ENCODE results near the gene SLC4A1.

SLC4A1 gene

GRCh38 chr17:44260296-44260695 is 7.6 kb downstream of the SLC4A1 start:
- H3K4me3 ChIP-seq (ENCODE audit: control insufficient read depth, low read depth, low read length), result no peak overlapping the region
- DNase-seq (ENCODE audit: low read depth), result no peak
- TF ChIP-seq CTCF (conservative IDR thresholded peaks at IDR 0.05; ENCODE audit: control insufficient read depth, insufficient read depth, low read depth, low read length), result no peak

GRCh38 chr17:44258811-44259351 is 9.1 kb downstream of the SLC4A1 start:
- no peak for TF ChIP-seq CTCF (conservative IDR thresholded peaks at IDR 0.05; ENCODE audit: control insufficient read depth, insufficient read depth, low read depth, low read length)
- no peak for DNase-seq (ENCODE audit: low read depth)
- H3K4me3 ChIP-seq (ENCODE audit: control insufficient read depth, low read depth, low read length), result no peak overlapping the region

- no peak overlapping the region for H3K4me3 ChIP-seq (ENCODE audit: control insufficient read depth, low read depth, low read length)
- DNase-seq (ENCODE audit: low read depth), result no peak
- TF ChIP-seq CTCF (conservative IDR thresholded peaks at IDR 0.05; ENCODE audit: control insufficient read depth, insufficient read depth, low read depth, low read length), result no peak
These were observed 9.8 kb downstream of the SLC4A1 start for GRCh38 chr17:44257815-44258760.

- H3K4me3 ChIP-seq (ENCODE audit: control insufficient read depth, low read depth, low read length), result no peak overlapping the region
- DNase-seq (ENCODE audit: low read depth), result no peak
These were observed 11.3 kb downstream of the SLC4A1 start for GRCh38 chr17:44256671-44257070.

GRCh38 chr17:44255915-44256314 is 12.0 kb downstream of the SLC4A1 start:
- no peak for DNase-seq (ENCODE audit: low read depth)
- TF ChIP-seq CTCF (conservative IDR thresholded peaks at IDR 0.05; ENCODE audit: control insufficient read depth, insufficient read depth, low read depth, low read length), result no peak
- H3K4me3 ChIP-seq (ENCODE audit: control insufficient read depth, low read depth, low read length), result no peak overlapping the region

More at GRCh38 chr17:44256671-44257070, 11.3 kb downstream of the SLC4A1 start:
- TF ChIP-seq CTCF (conservative IDR thresholded peaks at IDR 0.05; ENCODE audit: control insufficient read depth, insufficient read depth, low read depth, low read length), result no peak

GRCh38 chr17:44254361-44255095 is 13.4 kb downstream of the SLC4A1 start:
- TF ChIP-seq CTCF (conservative IDR thresholded peaks at IDR 0.05; ENCODE audit: control insufficient read depth, insufficient read depth, low read depth, low read length), result no peak
- DNase-seq (ENCODE audit: low read depth), result no peak
- no peak overlapping the region for H3K4me3 ChIP-seq (ENCODE audit: control insufficient read depth, low read depth, low read length)

Measured in fibroblast of mammary gland (primary cell).